NCI-H82 (cell line): ENCODE data around the gene ZDBF2.
"Not testable (repeated sequence)": the region's sequence is repeated elsewhere in the genome, so short reads cannot be mapped to it uniquely, and the experiment has no call there.

ENCODE experiments used
- DNase-seq: peaks from one replicate; lab custom pipeline; 2025; lab: John Stamatoyannopoulos, UW

The ZDBF2 gene

GRCh38 chr2:206323486-206323885 is 49.0 kb downstream of the ZDBF2 start:
- DNase-seq: peak; percentile 26

GRCh38 chr2:206324869-206325268 is 50.4 kb downstream of the ZDBF2 start:
- no peak for DNase-seq

GRCh38 chr2:206328974-206329373 is 54.5 kb downstream of the ZDBF2 start:
- DNase-seq: no peak

GRCh38 chr2:206336861-206337260 is 62.4 kb downstream of the ZDBF2 start:
- DNase-seq: no peak

- DNase-seq: no peak
Observed at GRCh38 chr2:206337956-206338355, 63.5 kb downstream of the ZDBF2 start.

- DNase-seq: no peak
Observed at GRCh38 chr2:206341396-206341795, 66.9 kb downstream of the ZDBF2 start.

- DNase-seq: no peak
Observed at GRCh38 chr2:206343144-206343543, 68.7 kb downstream of the ZDBF2 start.

GRCh38 chr2:206343816-206344215 is 69.4 kb downstream of the ZDBF2 start:
- no peak for DNase-seq

- no peak for DNase-seq
Observed at GRCh38 chr2:206345606-206346005, 71.1 kb downstream of the ZDBF2 start.

- no peak for DNase-seq
Observed at GRCh38 chr2:206349375-206349774, 74.9 kb downstream of the ZDBF2 start.

- no peak for DNase-seq
Observed at GRCh38 chr2:206352571-206352970, 78.1 kb downstream of the ZDBF2 start.

GRCh38 chr2:206353685-206354084 is 79.2 kb downstream of the ZDBF2 start:
- DNase-seq: peak; percentile 26

GRCh38 chr2:206354129-206354528 is 79.7 kb downstream of the ZDBF2 start:
- no peak for DNase-seq

- not testable (repeated sequence) for DNase-seq
Observed at GRCh38 chr2:206356840-206357239, 82.4 kb downstream of the ZDBF2 start.

- not testable (repeated sequence) for DNase-seq
Observed at GRCh38 chr2:206360840-206361239, 86.4 kb downstream of the ZDBF2 start.

- DNase-seq: no peak
Observed at GRCh38 chr2:206361407-206362045, 87.1 kb downstream of the ZDBF2 start.
